HUDEP-2 (cell line): ENCODE data around the gene CHEK1.
"Not testable (repeated sequence)": the region's sequence is repeated elsewhere in the genome, so short reads cannot be mapped to it uniquely, and the experiment has no call there.

Experiments
- DNase-seq, 76 experiments: peaks; one replicate each; lab custom pipeline; 2025; ENCODE audit not compliant: unreplicated experiment in 76 of 76; lab: John Stamatoyannopoulos, UW

The CHEK1 gene

GRCh38 chr11:125624756-125625213 is at the start of gene CHEK1:
CHEK1 (plus strand) TSS chr11:125625163; CDS start chr11:125626769, 1,606 bp downstream.
- peak in 1 of 76 experiments; percentile 2 for DNase-seq

GRCh38 chr11:125577181-125577580 is 47.8 kb upstream of the CHEK1 start:
- not testable (repeated sequence) for DNase-seq

- no peak for DNase-seq
These were observed 46.2 kb upstream of the CHEK1 start for GRCh38 chr11:125578783-125579182.

- DNase-seq = no peak
These were observed 45.2 kb upstream of the CHEK1 start for GRCh38 chr11:125579811-125580210.

GRCh38 chr11:125583496-125583895 is 41.5 kb upstream of the CHEK1 start:
- DNase-seq = no peak

GRCh38 chr11:125585487-125585886 is 39.5 kb upstream of the CHEK1 start:
- DNase-seq = no peak

- no peak for DNase-seq
These were observed 38.3 kb upstream of the CHEK1 start for GRCh38 chr11:125586623-125587022.

GRCh38 chr11:125587480-125587879 is 37.5 kb upstream of the CHEK1 start:
- no peak for DNase-seq

GRCh38 chr11:125588505-125588904 is 36.5 kb upstream of the CHEK1 start:
- DNase-seq = no peak

- peak in 16 of 76 experiments; percentile 3 to 56 (median 28) for DNase-seq
These were observed 33.2 kb upstream of the CHEK1 start for GRCh38 chr11:125591649-125592304.

GRCh38 chr11:125592305-125593113 is 32.5 kb upstream of the CHEK1 start, which contains the start of gene STT3A:
STT3A (plus strand) TSS chr11:125592852; CDS start chr11:125595916, 3,064 bp downstream.
- peak; percentile 16 to 99 (median 98) for DNase-seq

- DNase-seq = peak in 26 of 76 experiments; percentile 4 to 50 (median 22)
These were observed 31.7 kb upstream of the CHEK1 start for GRCh38 chr11:125593114-125593820.

- no peak for DNase-seq
These were observed 30.0 kb upstream of the CHEK1 start for GRCh38 chr11:125594958-125595357.

- DNase-seq = no peak
These were observed 24.3 kb upstream of the CHEK1 start for GRCh38 chr11:125600663-125601062.

GRCh38 chr11:125603207-125603606 is 21.8 kb upstream of the CHEK1 start:
- no peak for DNase-seq

GRCh38 chr11:125605417-125605816 is 19.5 kb upstream of the CHEK1 start:
- DNase-seq = no peak

- DNase-seq = no peak
These were observed 15.4 kb upstream of the CHEK1 start for GRCh38 chr11:125609545-125609944.

GRCh38 chr11:125618383-125618782 is 6.6 kb upstream of the CHEK1 start:
- DNase-seq = no peak

- no peak for DNase-seq
These were observed 3.0 kb upstream of the CHEK1 start for GRCh38 chr11:125621995-125622394.

GRCh38 chr11:125623064-125623463 is 1.9 kb upstream of the CHEK1 start:
- DNase-seq = no peak

GRCh38 chr11:125625225-125625629 is 264 bp downstream of the CHEK1 start:
- DNase-seq = peak in 14 of 76 experiments; percentile 18 to 86 (median 49)
